Activated CD4-positive, alpha-beta T cell treated with anti-CD3 and anti-CD28 coated beads for 4 hours (primary cell): Measurements from ENCODE around the gene NTN4.
A peak's percentile ranks its signal among the peaks of the same experiment; 100 is the strongest.
"Not testable (repeated sequence)": the region's sequence is repeated elsewhere in the genome, so short reads cannot be mapped to it uniquely, and the experiment has no call there.

Source experiments
- DNase-seq, 2 donors: peaks; one replicate each; pipeline ENCODE4 v3.0.0-alpha.2; 2020

Gene NTN4

DNA sequence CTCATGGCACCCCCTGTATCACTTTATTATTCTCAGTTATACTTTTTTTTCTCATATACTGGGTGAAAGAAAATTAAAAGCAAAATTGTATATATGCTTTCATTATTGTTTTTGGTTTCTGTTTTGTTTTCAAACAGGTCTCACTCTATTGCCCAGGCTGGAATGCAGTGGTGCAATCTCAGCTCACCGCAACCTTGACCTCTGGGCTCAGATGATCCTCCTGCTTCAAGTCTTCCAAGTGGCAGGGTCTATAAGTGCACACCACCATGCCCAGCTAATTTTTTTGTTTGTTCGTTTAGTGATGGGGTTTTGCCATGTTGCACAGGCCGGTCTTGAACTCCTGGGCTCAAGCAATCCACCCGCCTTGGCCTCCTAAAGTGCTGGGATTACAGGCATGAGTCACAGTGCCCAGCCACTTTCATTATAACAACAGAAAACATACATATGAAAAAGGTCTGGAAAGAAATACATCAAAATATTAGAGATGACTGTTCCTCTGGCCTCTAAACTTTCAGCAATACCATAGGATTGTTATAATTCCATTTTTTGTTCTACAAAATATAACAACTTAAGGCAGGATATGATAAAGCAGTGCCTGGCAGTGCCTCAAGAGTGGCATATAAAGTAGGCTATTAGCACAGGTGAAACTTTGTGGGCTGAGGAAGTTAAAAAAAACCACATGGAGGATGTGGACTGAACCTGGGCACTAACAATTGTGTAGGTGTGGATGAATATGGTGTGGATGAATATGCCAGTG lies 5.8 kb upstream of the NTN4 start:
- no peak for DNase-seq

DNA sequence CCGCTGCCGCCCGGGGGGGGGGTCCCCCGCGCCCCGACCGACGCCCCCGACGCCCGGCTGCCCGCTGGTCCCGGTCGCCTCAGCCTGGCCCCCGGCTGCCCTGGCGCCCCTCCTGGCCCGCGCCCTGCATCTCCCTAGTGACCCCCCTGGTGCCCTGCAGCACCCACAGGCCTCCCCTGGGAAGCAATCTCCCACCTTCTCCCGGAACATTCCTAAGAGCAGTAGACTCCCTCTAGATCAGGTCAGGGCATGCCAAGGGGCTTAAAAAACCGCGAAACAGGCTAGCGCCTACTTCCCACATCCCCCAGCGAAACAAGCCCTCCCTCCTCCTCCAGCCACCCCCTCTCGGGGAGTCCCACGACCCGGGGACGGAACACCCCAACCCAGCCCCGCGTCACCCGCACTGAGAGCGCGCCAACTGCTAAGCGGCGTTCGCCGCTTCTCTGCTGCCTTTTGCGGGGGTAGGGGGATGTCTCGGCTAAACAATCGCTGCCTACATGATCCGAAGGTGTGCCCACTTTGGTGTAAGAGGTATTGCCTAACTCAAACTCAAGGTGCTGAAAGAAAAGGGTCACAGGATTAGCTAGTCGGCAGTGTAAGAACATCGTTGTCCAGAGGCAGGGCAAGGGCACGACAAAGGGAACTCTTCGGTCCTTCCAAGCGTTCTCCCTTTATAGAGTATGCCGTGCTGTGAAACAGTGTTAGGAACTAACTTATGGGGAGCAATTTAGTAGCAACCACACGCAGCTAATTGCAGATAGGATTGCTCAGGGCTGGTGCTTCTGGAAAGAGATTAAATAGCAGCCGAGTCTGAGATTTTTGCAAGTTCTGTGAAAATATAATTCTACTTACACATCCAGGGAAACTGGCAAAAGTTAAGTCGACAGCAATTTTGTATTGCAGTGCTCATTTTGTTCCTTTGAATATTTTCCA lies 619 bp upstream of the NTN4 start:
- peak; percentile 14 to 26 for DNase-seq

DNA sequence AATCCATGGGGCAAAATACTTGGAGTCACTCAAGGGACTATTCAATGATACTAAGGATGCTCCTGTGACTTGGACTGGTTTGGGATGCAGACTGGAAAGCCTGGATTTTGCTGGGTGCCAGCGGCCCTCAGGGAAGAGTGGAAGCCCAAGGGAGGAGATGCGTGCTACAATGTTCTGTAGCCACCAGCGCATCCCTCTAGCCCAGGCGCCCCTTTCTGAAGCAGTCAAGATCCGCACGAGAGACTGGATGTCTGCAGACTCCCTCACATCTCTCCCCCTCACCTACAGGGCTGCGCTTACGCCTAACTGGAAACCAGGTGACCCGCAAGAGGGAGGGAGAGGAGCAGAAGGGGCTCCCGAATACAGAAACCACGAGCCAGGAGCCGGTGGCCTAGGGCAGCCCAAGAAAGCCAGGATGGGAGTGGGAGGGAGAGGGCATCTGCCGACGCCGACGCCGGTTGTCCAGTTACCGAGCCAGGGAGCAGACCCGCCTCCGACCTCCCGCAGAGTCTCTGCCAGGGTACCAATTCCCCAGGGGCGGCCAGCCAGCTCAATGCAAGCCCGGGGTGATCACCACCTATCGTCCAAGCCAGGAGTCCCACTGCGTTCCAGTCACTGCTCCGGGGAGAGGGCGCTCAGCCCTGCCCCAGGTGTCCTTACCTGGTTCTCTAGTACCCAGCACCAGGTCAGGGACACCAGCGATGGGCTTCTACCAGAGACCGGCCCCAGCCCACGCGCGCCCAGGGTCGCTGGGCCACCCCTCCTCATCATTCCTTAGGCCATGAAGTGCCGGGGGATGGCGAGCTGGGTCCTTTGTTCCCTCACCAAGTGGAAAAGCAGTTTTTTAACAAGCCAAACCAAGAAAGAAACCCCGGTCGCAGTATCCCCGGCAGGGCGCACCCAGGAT lies 1.2 kb downstream of the NTN4 start:
- no peak for DNase-seq

DNA sequence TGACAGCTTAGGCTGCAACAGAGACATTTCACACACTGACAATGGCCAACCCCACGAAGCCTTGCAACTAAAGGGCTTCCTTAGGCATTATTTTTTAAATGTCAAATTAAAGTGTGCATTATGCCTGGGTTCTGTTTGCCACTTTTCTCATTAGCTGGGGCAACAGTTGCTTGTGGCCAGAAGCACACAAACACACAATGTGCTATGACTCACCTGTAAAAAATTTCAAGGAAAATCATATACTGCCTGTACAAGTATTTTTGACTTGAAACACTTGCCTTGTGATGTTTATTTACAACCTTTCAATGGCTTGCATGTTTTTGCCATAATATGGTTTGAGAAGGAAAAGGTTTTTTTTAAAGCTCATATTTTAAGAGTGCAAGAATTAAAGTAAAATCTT lies 1.9 kb downstream of the NTN4 start:
- DNase-seq, result no peak

DNA sequence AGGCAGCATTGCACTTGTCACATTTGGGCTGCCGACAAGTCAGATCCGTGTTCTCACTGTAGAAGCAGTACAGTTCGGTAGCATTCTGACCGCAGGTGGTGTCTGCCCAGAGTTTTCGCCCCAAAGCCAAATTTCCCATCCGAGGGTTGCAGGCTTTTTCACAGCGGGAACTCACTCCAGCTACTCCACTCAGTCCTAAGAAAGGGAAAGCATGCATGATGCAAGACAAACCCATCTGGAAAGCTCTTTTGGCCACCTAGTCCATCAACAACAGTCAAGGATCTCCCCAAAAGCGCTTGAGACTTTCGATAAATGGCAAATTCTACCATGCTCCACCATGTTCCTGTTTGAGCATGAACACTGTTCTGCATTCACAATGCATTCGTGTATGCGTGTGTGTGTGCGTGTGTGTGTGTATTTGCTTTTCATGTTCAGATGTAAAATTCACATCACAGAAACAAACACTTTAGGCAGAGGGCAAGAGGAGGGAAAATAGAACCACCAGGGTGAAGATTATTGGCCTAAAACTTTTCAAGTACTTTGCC lies 3.2 kb downstream of the NTN4 start:
- no peak for DNase-seq

DNA sequence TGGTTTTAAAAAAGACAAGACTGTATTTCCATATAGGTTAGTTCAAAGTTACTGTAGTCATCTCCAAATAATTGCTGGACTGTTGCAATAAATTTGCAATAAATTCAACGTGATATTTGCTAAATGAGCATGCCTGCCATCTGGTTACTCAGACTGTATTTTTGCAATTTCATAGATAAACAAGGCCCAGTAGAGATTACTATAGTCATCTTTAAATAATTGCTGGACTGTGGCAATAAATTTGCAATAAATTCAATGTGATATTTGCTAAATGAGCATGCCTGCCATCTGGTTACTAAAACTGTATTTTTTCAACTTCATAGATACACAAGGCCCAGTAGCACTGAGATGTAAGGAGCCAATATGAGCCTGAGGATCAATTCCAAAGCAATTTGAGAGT lies 5.6 kb downstream of the NTN4 start:
- DNase-seq, result no peak

DNA sequence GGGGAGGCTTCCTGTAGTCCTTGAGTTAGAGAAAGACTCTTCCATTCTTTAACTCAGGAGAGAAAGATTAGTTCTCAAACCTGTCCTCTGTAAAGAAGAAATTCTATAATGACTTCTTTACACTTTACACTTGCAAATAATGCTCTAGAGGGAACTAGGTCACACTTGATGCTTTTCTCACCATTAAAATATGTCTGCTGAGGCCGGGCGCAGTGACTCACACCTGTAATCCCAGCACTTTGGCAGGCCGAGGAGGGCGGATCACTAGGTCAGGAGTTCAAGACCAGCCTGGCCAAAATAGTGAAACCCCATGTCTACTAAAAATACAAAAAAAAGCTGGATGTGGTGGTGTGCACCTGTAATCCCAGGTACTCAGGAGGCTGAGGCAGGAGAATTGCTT lies 6.3 kb downstream of the NTN4 start:
- no peak for DNase-seq

DNA sequence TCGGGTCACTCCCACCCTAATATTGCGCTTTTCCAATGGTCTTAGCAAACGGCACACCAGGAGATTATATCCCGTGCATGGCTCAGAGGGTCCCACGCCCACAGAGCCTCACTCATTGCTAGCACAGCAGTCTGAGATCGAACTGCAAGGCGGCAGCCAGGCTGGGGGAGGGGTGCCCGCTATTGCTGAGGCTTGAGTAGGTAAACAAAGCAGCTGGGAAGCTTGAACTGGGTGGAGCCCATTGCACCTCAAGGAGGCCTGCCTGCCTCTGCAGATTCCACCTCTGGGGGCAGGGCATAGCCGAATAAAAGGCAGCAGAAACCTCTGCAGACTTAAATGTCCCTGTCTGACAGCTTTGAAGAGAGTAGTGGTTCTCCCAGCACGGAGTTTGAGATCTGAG lies 15.1 kb downstream of the NTN4 start:
- DNase-seq, result not testable (repeated sequence)

DNA sequence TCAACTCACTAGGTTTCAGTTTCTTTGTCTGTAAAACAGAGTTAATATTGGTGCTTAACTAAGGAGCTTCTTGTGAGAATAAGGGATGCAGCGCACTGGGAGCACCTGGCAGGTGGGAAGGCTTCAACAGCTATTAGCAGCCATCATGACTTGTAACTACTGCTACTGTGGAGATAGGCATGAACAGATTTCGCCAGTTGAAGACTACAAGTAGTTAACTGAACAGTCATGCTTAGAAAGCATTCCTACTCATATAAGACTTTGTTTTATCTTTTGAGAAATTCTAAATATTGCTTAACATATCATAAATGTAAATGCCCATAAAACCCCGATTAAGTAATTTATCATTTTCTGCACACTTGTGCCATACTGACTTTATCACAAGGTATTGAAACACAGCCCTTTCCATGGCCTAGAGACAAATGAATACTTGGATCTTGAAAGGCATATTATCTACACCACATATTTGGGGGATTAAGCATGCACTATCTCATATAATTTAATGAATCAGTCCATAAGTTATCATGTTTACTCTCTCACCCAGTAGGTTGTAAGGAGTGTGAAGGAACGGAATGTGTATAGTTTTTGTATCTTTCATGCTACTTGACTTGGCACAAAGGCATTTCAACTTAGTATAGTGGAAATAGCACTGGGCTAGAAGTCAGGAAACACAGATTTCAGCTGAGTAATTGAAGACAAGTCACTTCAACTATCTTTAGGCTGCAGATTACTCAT lies 16.1 kb downstream of the NTN4 start:
- no peak for DNase-seq

DNA sequence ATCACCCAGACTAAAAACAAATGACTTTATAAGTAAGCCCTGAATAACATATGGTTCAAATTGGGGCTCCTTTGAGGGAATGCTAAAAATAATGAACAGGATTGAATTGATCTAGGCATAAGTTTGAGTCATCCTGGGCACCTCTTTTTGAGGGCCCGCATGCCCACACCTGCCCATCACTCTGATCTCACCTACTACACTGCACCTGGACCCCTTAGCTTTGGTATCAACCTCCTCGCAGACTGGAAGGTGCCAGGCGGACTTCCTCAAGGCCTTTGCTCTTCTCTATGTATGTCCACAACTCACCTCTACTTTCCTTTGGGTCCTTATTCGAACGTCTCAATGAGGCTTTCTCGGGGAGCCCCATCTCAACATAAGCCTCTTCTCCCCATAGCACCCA lies 17.2 kb downstream of the NTN4 start:
- no peak for DNase-seq

DNA sequence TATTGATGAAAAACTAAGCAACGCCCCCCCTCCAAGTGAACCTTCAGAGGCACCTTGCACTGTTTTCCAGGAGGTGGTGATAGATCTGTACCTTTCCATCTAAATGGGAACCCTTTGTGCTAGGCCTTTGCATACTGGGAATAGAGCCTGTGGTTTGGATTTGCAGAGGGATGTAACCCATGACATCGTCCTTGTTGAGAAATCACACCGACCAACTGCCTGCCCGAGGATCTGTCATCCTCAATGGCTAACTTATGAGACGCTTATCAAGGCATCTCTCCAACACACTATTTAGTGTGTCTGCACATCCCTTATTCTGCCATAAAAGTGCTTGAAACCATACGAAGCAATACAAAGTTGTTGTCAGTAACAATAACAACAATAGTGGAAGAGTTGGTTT lies 22.9 kb downstream of the NTN4 start:
- DNase-seq, result no peak

DNA sequence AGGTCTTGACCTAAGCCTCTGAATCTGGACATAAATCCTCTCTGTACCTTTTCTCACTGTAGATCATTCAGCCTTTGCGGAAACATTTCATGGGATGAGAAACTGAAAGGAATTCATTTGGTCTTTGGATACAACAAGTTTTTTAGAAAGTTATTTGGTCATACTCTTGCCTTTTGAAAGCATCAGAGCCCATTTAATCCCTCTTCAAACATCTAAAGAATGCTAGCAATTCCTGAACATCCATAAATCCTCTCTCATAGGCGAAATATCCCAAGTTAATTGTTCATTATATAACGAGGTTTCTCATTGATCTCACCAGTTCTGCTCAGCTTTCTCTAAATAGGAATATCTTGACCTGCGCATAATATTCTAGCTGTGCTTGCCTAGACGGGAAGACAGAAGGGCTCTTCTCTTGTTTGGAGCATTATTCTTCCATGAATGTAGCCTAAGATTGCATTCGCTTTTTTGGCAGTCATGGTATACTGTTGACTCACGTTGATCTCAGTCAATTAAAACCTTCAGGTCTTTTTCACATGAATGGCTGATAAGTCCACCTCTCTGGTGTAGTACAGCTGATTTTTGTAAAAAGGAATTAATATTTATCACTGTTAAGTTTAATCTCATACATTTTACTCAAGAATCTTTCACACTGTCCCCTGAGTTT lies 24.1 kb downstream of the NTN4 start:
- no peak for DNase-seq

DNA sequence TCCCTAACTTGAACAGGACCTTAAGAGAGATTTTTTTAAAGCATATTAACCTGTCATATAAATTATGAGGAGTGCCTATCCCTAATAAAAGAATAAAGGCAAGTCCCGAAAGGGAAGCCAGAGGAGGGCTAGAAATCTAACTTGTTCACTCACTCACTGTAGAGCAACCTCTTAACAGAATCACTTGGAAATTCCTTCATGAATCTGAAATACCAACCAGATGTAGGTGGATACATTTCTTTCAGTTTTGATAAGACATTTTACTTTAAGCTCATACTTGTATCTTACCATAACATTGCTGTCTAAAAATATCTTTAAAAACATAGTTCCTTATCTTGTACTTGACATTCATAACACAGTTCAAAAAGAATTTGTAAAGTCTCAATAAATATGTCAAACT lies 25.7 kb downstream of the NTN4 start:
- DNase-seq, result no peak

DNA sequence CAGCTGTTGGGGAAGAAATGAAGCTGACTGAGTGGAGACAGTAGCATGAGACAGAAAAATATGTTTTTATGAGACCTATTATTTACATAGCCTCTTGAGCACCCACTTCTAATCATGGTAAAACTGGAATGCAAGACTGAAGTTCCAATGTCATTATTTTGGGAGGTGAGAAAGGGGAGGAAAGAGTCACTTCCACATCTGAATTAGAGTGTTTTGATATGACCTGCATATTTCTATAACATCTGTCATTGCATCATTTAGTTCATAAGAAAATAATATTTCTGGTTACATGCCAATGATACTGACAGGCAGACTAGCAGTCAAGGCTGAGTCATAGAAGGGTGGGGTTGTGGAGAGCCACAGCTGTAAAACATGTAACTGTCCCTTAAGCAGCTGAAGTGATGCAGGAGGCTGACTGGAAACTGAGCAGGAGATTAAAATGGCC lies 26.7 kb downstream of the NTN4 start:
- DNase-seq, result no peak

DNA sequence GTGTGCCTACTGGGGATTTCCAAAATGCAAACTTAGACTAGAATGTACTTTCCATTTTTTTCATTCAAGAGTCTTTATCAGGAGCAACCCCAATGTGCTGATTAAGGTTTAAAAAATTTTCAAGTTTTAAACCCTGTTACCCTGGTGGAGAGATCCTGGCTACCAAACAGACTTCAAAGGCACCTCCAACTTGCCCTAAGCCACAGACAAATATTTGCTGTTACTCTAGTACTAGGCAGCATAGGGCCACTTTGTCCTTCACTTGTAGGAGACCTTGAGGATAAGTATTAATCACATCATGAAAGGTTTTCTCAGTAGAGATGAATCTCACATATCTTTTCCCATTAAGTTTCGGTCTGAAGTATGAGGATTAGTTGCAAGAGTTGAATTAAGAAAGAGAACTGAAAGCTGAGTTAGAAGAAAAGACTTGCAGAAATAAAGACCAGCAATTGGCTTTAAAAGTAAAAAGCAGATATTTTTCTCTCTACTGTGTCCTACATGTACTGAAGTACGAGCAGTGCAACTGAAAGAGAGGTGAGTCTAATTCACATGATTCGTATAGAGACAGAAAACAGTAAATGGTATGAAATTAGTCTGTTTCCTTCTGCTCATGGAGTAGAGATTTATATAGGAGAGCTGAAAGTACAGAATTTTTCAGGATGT lies 28.3 kb downstream of the NTN4 start:
- DNase-seq, result no peak

DNA sequence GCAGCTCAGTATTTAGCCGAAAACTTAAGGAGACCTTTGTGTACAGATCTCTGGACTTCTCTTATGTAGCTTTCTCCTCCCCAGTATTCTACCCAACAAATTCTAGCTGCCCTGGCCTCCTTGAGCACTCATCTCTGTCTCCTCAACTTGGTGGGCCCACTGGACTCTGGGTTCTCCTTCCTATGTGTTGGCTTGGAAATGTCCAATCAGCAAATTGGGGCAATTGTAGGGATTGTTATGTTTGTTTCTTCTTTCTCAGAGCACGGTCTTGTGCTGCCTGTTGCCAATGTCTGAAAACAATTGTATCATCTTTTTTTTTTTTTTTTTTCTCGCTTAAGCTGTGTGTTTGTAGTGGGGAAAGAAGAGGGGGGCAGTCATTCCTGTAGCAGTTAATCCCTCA lies 30.2 kb downstream of the NTN4 start:
- no peak for DNase-seq

DNA sequence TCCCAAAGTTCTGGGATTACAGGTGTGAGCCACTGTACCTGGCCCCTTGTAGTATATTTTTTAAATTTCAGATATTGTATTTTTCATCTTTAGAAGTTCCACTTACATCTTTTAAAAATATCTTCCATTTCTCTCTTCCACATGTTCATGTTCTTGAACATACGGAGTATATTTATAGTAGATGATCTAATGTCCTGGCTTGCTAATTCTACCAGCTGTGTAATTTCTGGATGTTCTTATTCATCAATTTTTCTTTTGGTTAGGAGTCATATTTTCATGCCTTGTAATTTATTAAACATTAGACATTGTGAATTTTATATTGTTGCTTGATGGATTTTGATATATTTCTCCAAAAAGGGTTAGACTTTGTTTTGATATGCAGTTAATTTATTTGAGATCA lies 30.8 kb downstream of the NTN4 start:
- DNase-seq, result no peak

DNA sequence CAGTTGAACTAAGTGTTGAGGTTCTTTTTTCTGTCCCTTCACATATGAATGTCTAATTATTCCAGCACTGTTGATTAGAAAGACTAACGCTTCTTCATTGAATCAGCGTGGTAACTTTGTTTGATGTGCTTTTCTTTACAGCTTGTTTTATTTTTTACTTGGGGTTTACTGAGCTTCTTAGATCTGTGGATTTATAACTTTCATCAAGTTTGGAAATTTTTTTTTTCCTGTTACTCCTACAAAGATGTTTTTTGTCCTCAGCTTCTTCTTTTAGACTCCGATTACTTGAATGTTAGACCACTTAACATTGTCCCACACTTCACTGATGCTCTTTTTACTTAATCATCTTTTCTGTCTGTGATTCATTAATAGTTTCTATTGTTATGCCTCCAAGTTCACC lies 31.5 kb downstream of the NTN4 start:
- no peak for DNase-seq

DNA sequence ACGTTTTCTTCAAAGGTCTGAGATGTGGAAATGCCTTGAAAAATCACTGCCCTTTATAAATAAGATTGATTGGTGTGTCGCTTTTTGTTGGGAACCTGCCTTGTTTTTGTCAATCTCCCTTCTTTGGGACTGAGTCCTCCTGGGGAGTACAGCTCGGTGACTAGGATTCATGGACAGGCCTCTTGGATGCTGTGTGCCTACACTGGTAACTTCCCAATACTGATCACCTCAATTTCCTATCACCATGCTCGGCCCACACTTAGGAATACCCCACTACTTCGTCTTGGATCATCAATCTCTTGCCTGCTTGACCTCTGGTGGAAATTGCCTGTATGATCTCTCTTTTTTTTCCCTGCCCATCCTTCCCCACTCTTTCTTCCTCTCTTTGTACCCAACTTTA lies 34.2 kb downstream of the NTN4 start:
- no peak for DNase-seq

DNA sequence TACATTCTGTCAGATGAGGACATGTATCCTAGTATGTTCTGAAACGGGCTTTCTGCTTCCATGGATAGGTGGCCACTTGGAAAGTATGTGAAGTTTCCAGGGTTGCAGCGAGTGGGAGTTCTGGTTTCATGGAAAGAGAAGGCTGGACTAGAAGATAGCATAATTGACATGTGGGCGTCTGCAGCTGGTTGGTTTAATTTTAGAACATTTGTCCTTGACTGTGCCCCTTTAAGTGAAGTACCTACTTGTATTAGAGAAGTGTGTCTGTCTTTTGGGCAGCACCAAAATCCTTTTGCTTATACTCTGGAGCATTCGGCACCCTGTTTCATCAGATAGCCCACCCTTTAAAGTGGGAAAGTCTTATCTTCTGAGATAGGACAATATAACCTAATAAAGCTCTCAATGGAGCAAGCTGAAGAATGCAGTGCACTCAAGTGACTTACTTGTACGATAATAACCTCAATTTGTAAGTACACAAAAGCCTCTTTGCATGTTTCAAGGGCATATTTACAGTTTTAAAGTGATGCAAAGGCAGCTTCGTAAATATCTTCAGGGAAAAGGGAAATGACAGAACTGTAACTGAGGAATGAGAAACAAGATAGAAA lies 35.2 kb downstream of the NTN4 start:
- no peak for DNase-seq

DNA sequence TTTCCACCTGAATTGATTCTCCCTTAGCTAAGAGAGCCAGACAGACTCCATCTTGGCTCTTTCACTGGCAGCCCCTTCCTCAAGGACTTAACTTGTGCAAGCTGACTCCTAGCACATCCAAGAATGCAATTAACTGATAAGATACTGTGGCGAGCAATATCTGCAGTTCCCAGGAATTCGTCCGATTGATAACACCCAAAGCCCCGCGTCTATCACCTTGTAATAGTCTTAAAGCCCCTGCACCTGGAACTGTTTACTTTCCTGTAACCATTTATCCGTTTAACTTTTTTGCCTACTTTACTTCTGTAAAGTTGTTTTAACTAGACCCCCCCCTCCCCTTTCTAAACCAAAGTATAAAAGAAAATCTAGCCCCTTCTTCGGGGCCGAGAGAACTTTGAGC lies 44.5 kb downstream of the NTN4 start:
- not testable (repeated sequence) for DNase-seq
